Mononuclear cell (primary cell): ENCODE results near the gene DUOXA1. TPM values are rescaled to one million over a fixed set of nuclear protein-coding genes. Genes with fewer than 3 reads are reported as not detected.
"Not testable (repeated sequence)": the region's sequence is repeated elsewhere in the genome, so short reads cannot be mapped to it uniquely, and the experiment has no call there.

Experiments
- H3K27me3 ChIP-seq: 2 replicates; pipeline ENCODE4 v1.6.0; 2011; ENCODE audit warnings: low read length, control low read depth; ENCODE audit not compliant: insufficient read depth
- H3K4me1 ChIP-seq: 2 replicates; pipeline ENCODE4 v1.5.1; 2011; ENCODE audit warnings: mild to moderate bottlenecking, low read length, control low read depth; ENCODE audit not compliant: insufficient read depth
- H3K4me3 ChIP-seq: 2 replicates; pipeline ENCODE4 v1.5.1; 2011; ENCODE audit warnings: mild to moderate bottlenecking, low read length, moderate library complexity
- H3K9me3 ChIP-seq: 2 replicates; pipeline ENCODE4 v1.5.1; 2011; ENCODE audit warnings: low read depth, mild to moderate bottlenecking, control low read depth, low read length
- total RNA-seq: library from RNA; depleted of rRNA; stranded (reverse); fragments of >200 nt; gene quantifications from one replicate; pipeline ENCODE4 v1.2.3, GENCODE V29; 2012

The DUOXA1 gene
- total RNA-seq, 1 donor, result 0.31 TPM

DNA sequence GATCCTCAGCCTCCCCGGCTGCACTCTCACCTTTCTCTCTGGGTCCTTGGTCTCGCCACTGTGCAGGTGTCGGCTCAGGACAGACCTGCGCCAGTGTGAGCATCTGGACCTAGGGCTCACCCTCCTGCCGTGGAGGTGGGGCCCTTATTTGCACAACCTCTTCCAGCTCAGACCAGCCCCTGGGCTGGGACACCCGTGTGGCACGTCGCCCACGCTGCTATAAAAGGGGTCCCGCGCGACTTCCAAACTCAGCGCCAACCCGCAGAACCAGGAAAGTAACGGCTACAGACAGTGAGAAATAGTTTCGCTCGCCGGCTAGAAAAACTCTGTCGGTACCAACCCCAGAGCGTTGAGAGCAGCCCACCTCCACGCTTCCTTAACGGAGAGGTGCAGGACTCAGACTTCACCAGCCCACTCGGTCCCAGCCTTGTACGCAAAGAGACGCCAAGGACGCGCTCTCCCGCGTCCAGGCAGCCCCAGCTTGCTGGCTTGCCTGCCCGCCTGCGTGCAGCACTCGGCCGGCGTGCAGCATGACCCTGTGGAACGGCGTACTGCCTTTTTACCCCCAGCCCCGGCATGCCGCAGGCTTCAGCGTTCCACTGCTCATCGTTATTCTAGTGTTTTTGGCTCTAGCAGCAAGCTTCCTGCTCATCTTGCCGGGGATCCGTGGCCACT lies 15.5 kb downstream of the DUOXA1 start, which contains the start of the genes DUOX2 and DUOXA2:
DUOX2 (minus strand) TSS at position 97 of the 675 bp plus-strand sequence. CDS start 761 bp downstream, outside the sequence.
DUOXA2 (plus strand) TSS at position 251 of the 675 bp plus-strand sequence; CDS start at position 531, 280 bp downstream.
- peaks cover 49% of the 10 kb centered on the region for H3K4me1 ChIP-seq
- no peak within 1 kb of the TSS for H3K4me3 ChIP-seq
- peaks cover 78% of the 10 kb centered on the region for H3K27me3 ChIP-seq
- H3K9me3 ChIP-seq, result no peaks in the 10 kb centered on the region

GRCh38 chr15:45113380-45113990 lies 16.2 kb downstream of the DUOXA1 start:
- Histone ChIP-seq H3K27me3 (peaks cover 83% of the 10 kb centered on the region), H3K4me1 (peaks cover 49% of the 10 kb centered on the region), H3K9me3 (no peaks in the 10 kb centered on the region), H3K4me3 (no peak overlapping the region)

- Histone ChIP-seq H3K4me1 (peaks cover 47% of the 10 kb centered on the region), H3K4me3 (no peak overlapping the region), H3K9me3 (no peaks in the 10 kb centered on the region), H3K27me3 (peaks cover 81% of the 10 kb centered on the region)
Measured at GRCh38 chr15:45112591-45113379, 16.9 kb downstream of the DUOXA1 start.

DNA sequence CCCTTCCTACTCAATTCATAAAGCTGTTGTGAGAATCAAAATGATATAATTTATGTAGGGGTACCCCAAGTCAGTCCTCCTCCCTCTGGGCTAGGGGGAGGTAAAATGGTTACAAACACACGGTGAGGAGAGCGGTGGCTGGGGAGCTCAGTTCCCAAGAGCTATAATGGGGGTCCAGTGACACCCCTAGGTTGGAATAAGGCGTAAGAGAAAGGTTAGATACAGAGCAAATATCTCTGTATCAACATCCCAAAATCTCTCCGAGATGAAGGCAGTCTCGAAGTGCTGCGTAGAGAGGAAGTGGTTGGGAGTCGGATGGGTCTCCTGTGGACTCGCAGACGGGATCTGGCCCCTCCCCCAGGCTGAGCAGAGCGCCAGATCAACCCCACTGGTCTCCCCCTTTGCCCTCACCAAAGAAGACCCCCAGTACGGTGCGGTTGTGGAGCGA lies 17.5 kb downstream of the DUOXA1 start:
- Histone ChIP-seq H3K27me3 (peaks cover 75% of the 10 kb centered on the region), H3K4me1 (peaks cover 41% of the 10 kb centered on the region), H3K4me3 (no peak overlapping the region), H3K9me3 (no peaks in the 10 kb centered on the region)

- no peaks in the 10 kb centered on the region for H3K9me3 ChIP-seq
- peaks cover 69% of the 10 kb centered on the region for H3K27me3 ChIP-seq
- peaks cover 35% of the 10 kb centered on the region for H3K4me1 ChIP-seq
- H3K4me3 ChIP-seq, result no peak overlapping the region
Measured at GRCh38 chr15:45111390-45112142, 18.1 kb downstream of the DUOXA1 start.

DNA sequence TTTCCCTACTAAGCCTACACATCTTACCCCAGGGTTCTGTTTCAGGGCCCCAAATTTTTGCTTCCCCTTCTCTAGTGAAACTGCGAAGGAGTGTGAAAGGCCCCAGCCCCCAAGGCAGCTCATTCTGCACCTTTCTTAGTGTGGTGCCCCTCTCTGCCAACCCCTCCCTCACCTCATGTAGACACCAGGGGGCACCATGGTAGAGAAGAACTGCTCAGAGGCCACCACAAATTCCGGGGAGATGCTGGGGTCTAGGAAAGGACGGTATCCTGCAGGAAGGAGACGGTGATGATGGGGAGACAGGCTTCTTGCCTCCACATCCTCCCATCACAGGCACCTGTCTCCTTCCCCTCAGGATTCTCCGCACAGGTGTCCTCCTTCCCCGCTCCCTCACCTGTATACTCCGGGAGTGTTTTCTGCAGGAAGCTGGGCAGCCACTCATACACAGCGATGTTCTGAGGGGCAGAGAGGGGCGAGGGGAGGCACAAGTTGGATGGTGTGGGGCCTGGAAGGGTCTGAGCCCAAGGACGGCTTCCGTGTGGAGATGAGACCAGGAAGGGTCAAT lies 19.3 kb downstream of the DUOXA1 start:
- H3K9me3 ChIP-seq, result no peaks in the 10 kb centered on the region
- no peak overlapping the region for H3K4me3 ChIP-seq
- H3K4me1 ChIP-seq, result peaks cover 31% of the 10 kb centered on the region
- peaks cover 57% of the 10 kb centered on the region for H3K27me3 ChIP-seq

GRCh38 chr15:45107941-45108630 lies 21.6 kb downstream of the DUOXA1 start:
- no peak overlapping the region for H3K4me3 ChIP-seq
- peaks cover 34% of the 10 kb centered on the region for H3K27me3 ChIP-seq
- H3K9me3 ChIP-seq, result no peaks in the 10 kb centered on the region
- H3K4me1 ChIP-seq, result peaks cover 15% of the 10 kb centered on the region

- Histone ChIP-seq H3K4me1 (no peaks in the 10 kb centered on the region), H3K27me3 (peaks cover 19% of the 10 kb centered on the region), H3K9me3 (no peaks in the 10 kb centered on the region), H3K4me3 (no peak overlapping the region)
Measured at GRCh38 chr15:45106002-45106790, 23.5 kb downstream of the DUOXA1 start.

DNA sequence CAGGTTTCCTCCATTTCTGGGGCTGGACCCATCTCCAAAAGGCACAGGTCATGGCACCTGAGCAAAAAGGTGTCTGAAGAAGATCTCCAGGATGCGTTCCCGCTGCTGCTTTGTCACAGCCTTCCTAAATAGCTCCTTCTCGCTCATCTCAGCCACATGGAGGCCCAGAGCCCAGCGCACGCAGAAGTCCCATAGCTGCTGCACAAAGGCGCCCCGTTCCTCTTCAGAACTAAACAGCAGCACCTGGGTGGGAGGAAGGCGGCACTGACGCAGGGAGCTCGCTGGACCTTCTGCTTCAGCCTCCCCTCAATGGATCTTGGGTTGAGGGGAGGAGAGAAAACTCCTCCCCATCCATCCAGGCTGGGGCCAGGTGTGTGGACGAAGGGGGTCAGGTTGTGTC lies 24.1 kb downstream of the DUOXA1 start:
- Histone ChIP-seq H3K4me1 (no peaks in the 10 kb centered on the region), H3K27me3 (peaks cover 18% of the 10 kb centered on the region), H3K9me3 (no peaks in the 10 kb centered on the region), H3K4me3 (no peak overlapping the region)

DNA sequence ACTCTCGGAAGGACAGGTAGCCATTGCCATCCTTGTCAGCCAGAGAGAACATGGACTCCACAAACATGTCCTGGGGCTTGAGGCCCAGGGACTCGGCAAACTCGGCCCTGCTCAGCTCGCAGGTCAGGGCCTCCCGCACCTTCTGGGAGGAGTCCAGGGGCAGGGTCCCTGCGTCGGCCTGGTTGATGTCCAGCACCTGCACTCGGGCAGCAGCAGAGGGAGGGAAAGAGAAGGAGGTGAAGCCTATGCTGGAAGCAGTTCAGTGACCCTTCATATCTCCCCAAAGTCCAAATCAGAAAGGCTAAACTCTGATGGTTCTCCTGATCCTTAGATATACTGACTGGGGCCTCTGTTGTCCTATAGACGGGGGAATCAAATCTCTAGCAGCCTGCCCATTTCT lies 25.5 kb downstream of the DUOXA1 start:
- not testable (repeated sequence) for H3K4me3 ChIP-seq, H3K27me3 ChIP-seq, H3K9me3 ChIP-seq, H3K4me1 ChIP-seq

DNA sequence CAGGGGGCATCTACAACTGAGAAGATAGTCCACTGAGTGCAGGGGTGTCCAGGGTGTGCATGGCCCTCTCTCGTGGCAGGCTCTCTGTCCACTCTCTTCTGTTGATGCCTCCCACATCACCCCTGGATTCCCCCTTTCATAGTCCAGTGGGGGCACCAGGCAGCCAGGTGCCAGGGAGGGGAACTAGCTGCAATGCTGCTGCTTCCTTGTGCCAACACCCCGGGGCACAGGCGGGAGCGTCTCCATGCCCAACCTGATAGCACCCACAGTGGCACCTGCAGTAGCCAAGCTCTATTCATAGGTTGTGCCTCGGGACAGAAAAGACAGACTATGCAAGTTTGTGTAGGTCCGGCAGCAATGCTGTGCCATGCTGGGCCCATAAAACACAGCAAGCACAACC lies 27.5 kb downstream of the DUOXA1 start:
- no peaks in the 10 kb centered on the region for H3K4me1 ChIP-seq
- no peak overlapping the region for H3K4me3 ChIP-seq
- no peaks in the 10 kb centered on the region for H3K27me3 ChIP-seq
- H3K9me3 ChIP-seq, result no peaks in the 10 kb centered on the region

- no peaks in the 10 kb centered on the region for H3K27me3 ChIP-seq
Measured at GRCh38 chr15:45101749-45102148, 27.9 kb downstream of the DUOXA1 start.

GRCh38 chr15:45100884-45101625 lies 28.6 kb downstream of the DUOXA1 start:
- Histone ChIP-seq H3K9me3 (no peaks in the 10 kb centered on the region), H3K4me1 (no peaks in the 10 kb centered on the region), H3K4me3 (no peak overlapping the region), H3K27me3 (no peaks in the 10 kb centered on the region)

More at GRCh38 chr15:45101749-45102148, 27.9 kb downstream of the DUOXA1 start:
- no peak overlapping the region for H3K4me3 ChIP-seq
- no peaks in the 10 kb centered on the region for H3K4me1 ChIP-seq
- H3K9me3 ChIP-seq, result no peaks in the 10 kb centered on the region
